Measurements from ENCODE around the gene SHANK1. TPM values are rescaled to one million over a fixed set of nuclear protein-coding genes. Genes with fewer than 3 reads are reported as not detected.

SHANK1 gene
- total and polyA plus RNA-seq, 2 of the 13 experiments (the other 11 are each of a cell fraction or from before 2014, with no cell fraction given) = not detected

- 35% methylated on average over 34 of the region's 37 CpGs for WGBS (ENCODE audit: low lambda C conversion rate)
- intact Hi-C loops (cut with micrococcal nuclease; ENCODE audit: unreplicated experiment) = no loop called here
- no peak for ATAC-seq
- DNase-seq (ENCODE audit: low spot score) = no peak
- TF ChIP-seq FOSL2 (CRISPR knock-in tag; IDR thresholded peaks at IDR 0.05) (no peak), ARID5B (CRISPR knock-in tag; IDR thresholded peaks at IDR 0.05) (no peak)
- POLR2A ChIA-PET = no interaction called here
- H3K4me1 ChIP-seq (ENCODE audit: insufficient read depth, low read length) = no peaks in the 10 kb centered on the region
- CTCF ChIA-PET (ENCODE audit: low intra/inter-chr PET ratio, low total read pairs) = no interaction called here
- no peaks in the 10 kb centered on the region for H4K20me1 ChIP-seq (ENCODE audit: insufficient read depth, low read length)
- no peak overlapping the region for H3K27ac ChIP-seq (ENCODE audit: extremely low read length, insufficient read depth, low read length)
- H3K9me3 ChIP-seq (ENCODE audit: low read length) = peaks cover 3% of the 10 kb centered on the region; the same call in 1 of the 2 replicates
- BruUV-seq (replicated peaks) = no TSS peak
- no peak overlapping the region for H3K4me2 ChIP-seq (ENCODE audit: low read depth, low read length)
- in situ Hi-C loops (cut with HindIII; ENCODE audit: extremely low pct_ligation_motif_present, low pct_unique_long_range_greater_than_20kb) = no loop called here
- no peak overlapping the region for H3K9ac ChIP-seq (ENCODE audit: insufficient read depth, low read depth, low read length)
- FAIRE-seq = no peak
- no peaks in the 10 kb centered on the region for H3K36me3 ChIP-seq (replicated peaks in 1 of 2; ENCODE audit: control insufficient read depth in 1 of 2, insufficient read depth in 2 of 2, low read length in 2 of 2)
- 0 out of 5 replicates have a peak, but pooled peaks cover 0 to 5% of the 10 kb centered on the region in 2 experiments for H3K27me3 ChIP-seq (ENCODE audit: control insufficient read depth in 1 of 2, insufficient read depth in 2 of 2, low read length in 2 of 2)
- H2AFZ ChIP-seq (ENCODE audit: low read length) = no peak overlapping the region
- H3K4me3 ChIP-seq (replicated peaks in 1 of 3; ENCODE audit: insufficient read depth in 1 of 3, low read depth in 2 of 3, low read length in 3 of 3) = no peak overlapping the region
- H3K79me2 ChIP-seq (ENCODE audit: insufficient read depth, low read length) = no peaks in the 10 kb centered on the region
These were observed 60.1 kb downstream of the SHANK1 start for GRCh38 chr19:50659318-50660087.

All from HepG2 (cell line).